HepG2 (cell line): ENCODE results near the gene ETV6. TPM values are rescaled to one million over a fixed set of nuclear protein-coding genes. Genes with fewer than 3 reads are reported as not detected.

ENCODE experiments used
- ATAC-seq: fragments of 200-7000 bp; cut with Tn5 transposase; 3 replicates; pipeline ENCODE4 v1.9.1; 2020; ENCODE audit warnings: mild to moderate bottlenecking, moderate library complexity
- BruUV-seq: library from RNA; stranded (reverse); fragments of 400-500 nt; replicated peaks from 2 replicates; lab custom pipeline; 2021; lab: Mats Ljungman, UMichigan
- CTCF ChIA-PET: fragments of 300-600 bp; formaldehyde crosslinking; extraction: SDS; loops from one replicate; lab custom pipeline; 2021; ENCODE audit warnings: low total read pairs, inconsistent platforms, low intra/inter-chr PET ratio; lab: Yijun Ruan, JAX
- POLR2A ChIA-PET: fragments of 350-600 bp; sonication (Branson Sonifier 250); formaldehyde crosslinking; loops from one replicate; lab custom pipeline; 2020; ENCODE audit warnings: antibody characterized with exemption, inconsistent platforms; lab: Yijun Ruan, JAX
- DNase-seq: peaks from one replicate; pipeline ENCODE4 v3.0.0-alpha.2; 2015; ENCODE audit warnings: low spot score
- FAIRE-seq: peaks from 3 replicates; lab custom pipeline; 2011; peaks lifted over from hg19 to GRCh38; lab: Jason Lieb, UNC
- H2AFZ ChIP-seq: one replicate; pipeline ENCODE4 v1.6.1; 2011; ENCODE audit warnings: low read length, inconsistent platforms
- H3K27ac ChIP-seq: fragments of 300-600 bp; 3 replicates; pipeline ENCODE4 v1.8.0; 2011; ENCODE audit warnings: mixed run types, mild to moderate bottlenecking, mixed read lengths, low read length, inconsistent platforms; ENCODE audit not compliant: insufficient read depth; ENCODE audit errors: extremely low read length
- H3K27me3 ChIP-seq, 2 experiments: fragments of 200-600 bp in 1 of 2; 2 replicates in 1 of 2; 3 replicates in 1 of 2; pipeline versions ENCODE4 v1.6.0 to v1.8.0; 2011; ENCODE audit warnings: low read length in 2 of 2, mild to moderate bottlenecking in 2 of 2, moderate library complexity in 2 of 2, inconsistent platforms in 1 of 2; ENCODE audit not compliant: insufficient read depth in 2 of 2, control insufficient read depth in 1 of 2
- H3K36me3 ChIP-seq, 2 experiments: fragments of 200-600 bp in 1 of 2; replicated peaks in 1 of 2; 2 replicates in 1 of 2; 3 replicates in 1 of 2; pipeline versions ENCODE4 v1.5.1 to v1.8.0; 2011; ENCODE audit warnings: low read length in 2 of 2, inconsistent platforms in 1 of 2; ENCODE audit not compliant: insufficient read depth in 2 of 2, control insufficient read depth in 1 of 2
- H3K4me1 ChIP-seq: 2 replicates; pipeline ENCODE4 v1.5.1; 2012; ENCODE audit warnings: low read length, inconsistent platforms; ENCODE audit not compliant: insufficient read depth
- H3K4me2 ChIP-seq: 2 replicates; pipeline ENCODE4 v1.6.0; 2011; ENCODE audit warnings: low read depth, low read length, inconsistent platforms
- H3K4me3 ChIP-seq, 3 experiments: fragments of 200-600 bp in 1 of 3; sonication (generic), shearing (Covaris generic) in 1 of 3; replicated peaks in 1 of 3; 2 replicates each; pipeline ENCODE4 v1.5.1; 2011 to 2016; ENCODE audit warnings: low read length in 3 of 3, inconsistent platforms in 2 of 3, low read depth in 2 of 3, mild to moderate bottlenecking in 2 of 3, control low read depth in 1 of 3, mixed read lengths in 1 of 3; ENCODE audit not compliant: insufficient read depth in 1 of 3
- H3K79me2 ChIP-seq: one replicate; pipeline ENCODE4 v1.6.1; 2011; ENCODE audit warnings: low read length, inconsistent platforms; ENCODE audit not compliant: insufficient read depth
- H3K9ac ChIP-seq: 2 replicates; pipeline ENCODE4 v1.6.0; 2011; ENCODE audit warnings: mild to moderate bottlenecking, low read depth, low read length, inconsistent platforms; ENCODE audit not compliant: insufficient read depth
- H3K9me3 ChIP-seq: 2 replicates; pipeline ENCODE4 v1.5.1; 2012; ENCODE audit warnings: mild to moderate bottlenecking, low read length
- H4K20me1 ChIP-seq: 2 replicates; pipeline ENCODE4 v1.6.0; 2011; ENCODE audit warnings: inconsistent platforms, mild to moderate bottlenecking, low read length, moderate library complexity; ENCODE audit not compliant: insufficient read depth
- DNMT1 ChIP-seq: sonication (generic); formaldehyde crosslinking; IDR thresholded peaks from 2 replicates; pipeline ENCODE4 v1.5.1; 2020; ENCODE audit warnings: mild to moderate bottlenecking, missing genetic modification reagents
- HNRNPUL1 ChIP-seq: fragments of 200-400 bp; formaldehyde crosslinking; IDR thresholded peaks from 2 replicates; pipeline ENCODE4 v1.6.1; 2017; ENCODE audit warnings: low read depth, mild to moderate bottlenecking, low read length, moderate library complexity
- KAT2B ChIP-seq: fragments of 150-350 bp; IDR thresholded peaks from 2 replicates; pipeline ENCODE4 v1.6.1; 2014; ENCODE audit warnings: low read depth, low read length, borderline replicate concordance
- NFYB ChIP-seq: sonication (generic); formaldehyde crosslinking; IDR thresholded peaks from 2 replicates; pipeline ENCODE4 v1.4.0; 2020; ENCODE audit warnings: missing genetic modification reagents
- PHF5A ChIP-seq: IDR thresholded peaks from one replicate; pipeline ENCODE4 v1.6.1; 2018; ENCODE audit warnings: low read depth, missing genetic modification reagents; ENCODE audit not compliant: unreplicated experiment
- SRF ChIP-seq: IDR thresholded peaks from 2 replicates; pipeline ENCODE4 v1.6.1; 2011; ENCODE audit warnings: mild to moderate bottlenecking, low read depth, low read length, moderate library complexity
- ZNF24 ChIP-seq: fragments of 450-650 bp; IDR thresholded peaks from 2 replicates; pipeline ENCODE4 v1.6.1; 2017; ENCODE audit warnings: antibody characterized with exemption, mild to moderate bottlenecking
- ZNF737 ChIP-seq: sonication (generic); formaldehyde crosslinking; IDR thresholded peaks from 2 replicates; pipeline ENCODE4 v1.5.0; 2020; ENCODE audit warnings: missing genetic modification reagents, mild to moderate bottlenecking, borderline replicate concordance
- WGBS: methylation state at CpG from one replicate; pipeline ENCODE4 v1.1.6; 2017; ENCODE audit warnings: low lambda C conversion rate; 5-methylcytosine and 5-hydroxymethylcytosine counted together
- in situ Hi-C: cut with HindIII; loops from 2 replicates; pipeline ENCODE4 v1.10.0; 2017; ENCODE audit warnings: low pct_unique_long_range_greater_than_20kb; ENCODE audit not compliant: extremely low pct_ligation_motif_present
- intact Hi-C: fragments of 100-400 bp; cut with micrococcal nuclease; formaldehyde crosslinking; loops from one replicate; pipeline ENCODE4 v1.10.0; 2022; ENCODE audit not compliant: unreplicated experiment
- polyA plus RNA-seq, 8 experiments: library from polyadenylated mRNA; depleted of rRNA in 3 of 8; stranded (reverse) in 7 of 8; unstranded in 1 of 8; fragments of >200 nt; fragmentation: Illumina TruSeq in 4 of 8; extraction: Trizol in 4 of 8; gene quantifications; 2 replicates each; pipeline versions ENCODE4 v1.2.1 to v1.2.3, GENCODE V29; 2011 to 2016; ENCODE audit warnings: low read depth in 4 of 8, missing spikeins in 1 of 8, mixed read lengths in 1 of 8; ENCODE audit not compliant: insufficient read depth in 1 of 8
- total RNA-seq, 5 experiments: library from RNA; depleted of rRNA; stranded (reverse); fragments of >200 nt; fragmentation: Illumina TruSeq; extraction: Trizol; gene quantifications; 2 replicates each; pipeline ENCODE4 v1.2.3, GENCODE V29; 2016; ENCODE audit warnings: low read depth in 1 of 5
- TF ChIP-seq, protein P1 (sequence below): sonication (generic); formaldehyde crosslinking; IDR thresholded peaks from 2 replicates; pipeline ENCODE4 v1.4.0; 2020; ENCODE audit warnings: mild to moderate bottlenecking, missing genetic modification reagents
- TF ChIP-seq, protein P2 (sequence below): sonication (generic); formaldehyde crosslinking; IDR thresholded peaks from 2 replicates; pipeline ENCODE4 v1.8.0; 2022; ENCODE audit warnings: mild to moderate bottlenecking, missing genetic modification reagents

The ETV6 gene
- total and polyA plus RNA-seq, 2 of the 13 experiments (the other 11 are each of a cell fraction or from before 2014, with no cell fraction given): 2.2 to 3.0 TPM

DNA sequence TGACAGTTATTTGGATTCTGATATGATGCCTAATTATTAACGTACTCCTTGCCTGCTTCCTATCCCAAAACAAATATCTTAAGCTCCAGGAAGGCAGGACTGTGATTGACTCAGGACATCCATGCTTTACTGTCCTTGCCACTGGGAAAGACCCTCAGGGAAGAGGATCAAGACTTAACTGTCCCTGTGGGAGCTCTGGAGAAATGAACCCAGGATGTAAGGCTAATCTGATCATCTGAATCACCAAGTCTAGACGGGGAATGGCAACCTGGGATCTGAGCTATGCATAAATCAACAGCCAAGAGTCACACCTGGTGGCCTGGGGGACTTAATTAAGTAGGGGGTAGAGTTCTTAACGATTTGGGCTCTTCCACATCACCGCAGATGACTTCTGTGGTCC lies 268.0 kb downstream of the ETV6 start:
- H2AFZ ChIP-seq: no peak overlapping the region
- H3K4me3 ChIP-seq: no peak overlapping the region
- H3K79me2 ChIP-seq: no peaks in the 10 kb centered on the region
- DNase-seq (no peak), FAIRE-seq (no peak), ATAC-seq (no peak)
- H4K20me1 ChIP-seq: no peaks in the 10 kb centered on the region
- intact Hi-C loops: no loop called here
- no peaks in the 10 kb centered on the region for H3K36me3 ChIP-seq
- no peak overlapping the region for H3K9ac ChIP-seq
- ChIA-PET CTCF (no interaction called here), POLR2A (no interaction called here)
- H3K27me3 ChIP-seq: no peaks in the 10 kb centered on the region
- BruUV-seq: no TSS peak
- in situ Hi-C loops: no loop called here
- H3K4me2 ChIP-seq: no peak overlapping the region
- TF ChIP-seq NFYB (CRISPR knock-in tag) (no peak), ZNF737 (no peak), PHF5A (CRISPR knock-in tag) (no peak), HNRNPUL1 (no peak)
- H3K27ac ChIP-seq: no peak overlapping the region
- 25% methylated on average over 4 of the region's 4 CpGs for WGBS
- peaks cover 13% of the 10 kb centered on the region for H3K4me1 ChIP-seq
- H3K9me3 ChIP-seq: no peaks in the 10 kb centered on the region

DNA sequence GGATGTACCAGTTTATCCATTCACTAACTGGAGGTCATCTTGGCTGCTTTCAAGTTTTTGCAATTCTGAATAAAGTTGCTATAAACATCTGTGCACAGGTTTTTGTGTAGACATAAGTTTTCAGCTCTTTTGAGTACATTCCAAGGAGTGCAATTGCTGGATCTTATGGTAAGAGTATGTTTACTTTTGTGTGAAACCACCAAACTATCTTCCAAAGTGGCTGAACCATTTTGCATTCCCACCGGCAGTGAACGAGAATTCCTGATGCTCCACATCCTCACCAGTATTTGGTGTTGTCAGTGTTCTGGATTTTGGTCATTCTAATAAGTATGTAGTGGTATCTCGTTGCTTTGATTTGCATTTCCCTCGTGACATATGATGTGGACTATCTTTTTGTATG lies 270.8 kb downstream of the ETV6 start:
- POLR2A ChIA-PET: no interaction called here
- Histone ChIP-seq H2AFZ (no peak overlapping the region), H3K9ac (no peak overlapping the region), H3K9me3 (no peaks in the 10 kb centered on the region), H3K4me1 (peaks cover 25% of the 10 kb centered on the region), H3K4me2 (no peak overlapping the region), H3K27me3 (no peaks in the 10 kb centered on the region), H3K79me2 (no peaks in the 10 kb centered on the region), H4K20me1 (no peaks in the 10 kb centered on the region), H3K4me3 (no peak overlapping the region), H3K36me3 (no peaks in the 10 kb centered on the region), H3K27ac (no peak overlapping the region)
- no TSS peak for BruUV-seq
- 45% methylated on average over 4 of the region's 4 CpGs for WGBS
- intact Hi-C loops (loop anchor here (5.0 kb wide), 1 partner anchor 33 kb away; no protein-coding TSS in a partner anchor), in situ Hi-C loops (no loop called here)
- ATAC-seq: no peak
- CTCF ChIA-PET: no interaction called here
- no peak for DNase-seq
- FAIRE-seq: no peak
- TF ChIP-seq KAT2B: no peak
- no peak for TF ChIP-seq DNMT1
- TF ChIP-seq SRF: no peak
- TF ChIP-seq ZNF24: no peak
- TF ChIP-seq, protein P1, sequence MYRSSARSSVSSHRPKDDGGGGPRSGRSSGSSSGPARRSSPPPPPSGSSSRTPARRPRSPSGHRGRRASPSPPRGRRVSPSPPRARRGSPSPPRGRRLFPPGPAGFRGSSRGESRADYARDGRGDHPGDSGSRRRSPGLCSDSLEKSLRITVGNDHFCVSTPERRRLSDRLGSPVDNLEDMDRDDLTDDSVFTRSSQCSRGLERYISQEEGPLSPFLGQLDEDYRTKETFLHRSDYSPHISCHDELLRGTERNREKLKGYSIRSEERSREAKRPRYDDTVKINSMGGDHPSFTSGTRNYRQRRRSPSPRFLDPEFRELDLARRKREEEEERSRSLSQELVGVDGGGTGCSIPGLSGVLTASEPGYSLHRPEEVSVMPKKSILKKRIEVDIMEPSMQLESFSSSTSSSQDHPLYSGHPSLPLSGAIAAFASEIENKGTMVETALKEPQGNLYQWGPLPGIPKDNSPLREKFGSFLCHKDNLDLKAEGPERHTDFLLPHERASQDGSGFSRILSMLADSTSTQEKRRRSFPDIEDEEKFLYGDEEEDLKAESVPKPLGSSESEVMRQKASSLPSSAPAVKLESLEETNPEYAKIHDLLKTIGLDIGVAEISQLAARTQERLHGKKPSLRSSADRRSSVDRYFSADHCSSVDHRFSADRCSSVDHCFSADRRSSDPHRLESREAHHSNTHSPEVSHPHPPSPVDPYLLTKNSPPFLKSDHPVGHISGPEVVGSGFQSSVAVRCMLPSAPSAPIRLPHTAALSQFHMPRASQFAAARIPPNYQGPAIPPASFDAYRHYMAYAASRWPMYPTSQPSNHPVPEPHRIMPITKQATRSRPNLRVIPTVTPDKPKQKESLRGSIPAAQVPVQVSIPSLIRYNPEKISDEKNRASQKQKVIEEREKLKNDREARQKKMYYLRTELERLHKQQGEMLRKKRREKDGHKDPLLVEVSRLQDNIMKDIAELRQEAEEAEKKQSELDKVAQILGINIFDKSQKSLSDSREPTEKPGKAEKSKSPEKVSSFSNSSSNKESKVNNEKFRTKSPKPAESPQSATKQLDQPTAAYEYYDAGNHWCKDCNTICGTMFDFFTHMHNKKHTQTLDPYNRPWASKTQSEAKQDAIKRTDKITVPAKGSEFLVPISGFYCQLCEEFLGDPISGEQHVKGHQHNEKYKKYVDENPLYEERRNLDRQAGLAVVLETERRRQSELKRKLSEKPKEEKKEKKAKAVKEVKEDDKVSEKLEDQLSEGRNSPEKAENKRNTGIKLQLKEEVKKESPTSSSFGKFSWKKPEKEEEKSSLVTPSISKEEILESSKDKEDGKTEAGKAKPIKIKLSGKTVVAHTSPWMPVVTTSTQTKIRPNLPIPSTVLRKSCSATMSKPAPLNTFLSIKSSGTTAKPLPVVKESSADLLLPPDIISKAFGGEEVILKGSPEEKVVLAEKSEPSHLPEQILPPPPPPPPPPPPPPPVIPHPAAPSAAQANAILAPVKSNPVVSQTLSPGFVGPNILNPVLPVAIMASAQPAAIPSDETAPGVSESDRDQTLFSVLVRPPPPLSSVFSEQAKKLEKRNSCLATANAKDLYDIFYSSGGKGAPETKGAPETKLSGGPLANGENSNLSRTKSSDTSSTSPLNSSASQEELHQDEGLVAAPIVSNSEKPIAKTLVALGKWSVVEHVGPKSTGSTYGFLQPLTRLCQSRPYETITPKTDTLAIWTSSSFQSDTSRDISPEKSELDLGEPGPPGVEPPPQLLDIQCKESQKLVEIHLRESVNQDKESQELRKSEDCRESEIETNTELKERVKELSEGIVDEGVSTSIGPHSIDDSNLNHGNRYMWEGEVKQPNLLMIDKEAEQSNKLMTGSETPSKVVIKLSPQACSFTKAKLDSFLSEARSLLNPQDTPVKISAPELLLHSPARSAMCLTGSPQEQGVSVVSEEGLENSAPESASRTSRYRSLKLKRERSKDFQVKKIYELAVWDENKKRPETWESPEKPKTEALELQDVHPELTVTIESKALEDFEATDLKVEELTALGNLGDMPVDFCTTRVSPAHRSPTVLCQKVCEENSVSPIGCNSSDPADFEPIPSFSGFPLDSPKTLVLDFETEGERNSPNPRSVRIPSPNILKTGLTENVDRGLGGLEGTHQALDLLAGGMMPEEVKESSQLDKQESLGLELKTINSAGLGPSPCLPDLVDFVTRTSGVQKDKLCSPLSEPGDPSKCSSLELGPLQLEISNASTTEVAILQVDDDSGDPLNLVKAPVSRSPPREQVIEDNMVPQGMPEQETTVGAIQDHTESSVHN (CRISPR knock-in tag): no peak
- TF ChIP-seq, protein P2, sequence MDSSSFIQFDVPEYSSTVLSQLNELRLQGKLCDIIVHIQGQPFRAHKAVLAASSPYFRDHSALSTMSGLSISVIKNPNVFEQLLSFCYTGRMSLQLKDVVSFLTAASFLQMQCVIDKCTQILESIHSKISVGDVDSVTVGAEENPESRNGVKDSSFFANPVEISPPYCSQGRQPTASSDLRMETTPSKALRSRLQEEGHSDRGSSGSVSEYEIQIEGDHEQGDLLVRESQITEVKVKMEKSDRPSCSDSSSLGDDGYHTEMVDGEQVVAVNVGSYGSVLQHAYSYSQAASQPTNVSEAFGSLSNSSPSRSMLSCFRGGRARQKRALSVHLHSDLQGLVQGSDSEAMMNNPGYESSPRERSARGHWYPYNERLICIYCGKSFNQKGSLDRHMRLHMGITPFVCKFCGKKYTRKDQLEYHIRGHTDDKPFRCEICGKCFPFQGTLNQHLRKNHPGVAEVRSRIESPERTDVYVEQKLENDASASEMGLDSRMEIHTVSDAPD (CRISPR knock-in tag): no peak
